ENCODE results near the gene LRRC51. TPM values are rescaled to one million over a fixed set of nuclear protein-coding genes. Genes with fewer than 3 reads are reported as not detected.

Gene LRRC51
- total RNA-seq, 1 experiment from 2014 or later: 5.8 TPM

DNA sequence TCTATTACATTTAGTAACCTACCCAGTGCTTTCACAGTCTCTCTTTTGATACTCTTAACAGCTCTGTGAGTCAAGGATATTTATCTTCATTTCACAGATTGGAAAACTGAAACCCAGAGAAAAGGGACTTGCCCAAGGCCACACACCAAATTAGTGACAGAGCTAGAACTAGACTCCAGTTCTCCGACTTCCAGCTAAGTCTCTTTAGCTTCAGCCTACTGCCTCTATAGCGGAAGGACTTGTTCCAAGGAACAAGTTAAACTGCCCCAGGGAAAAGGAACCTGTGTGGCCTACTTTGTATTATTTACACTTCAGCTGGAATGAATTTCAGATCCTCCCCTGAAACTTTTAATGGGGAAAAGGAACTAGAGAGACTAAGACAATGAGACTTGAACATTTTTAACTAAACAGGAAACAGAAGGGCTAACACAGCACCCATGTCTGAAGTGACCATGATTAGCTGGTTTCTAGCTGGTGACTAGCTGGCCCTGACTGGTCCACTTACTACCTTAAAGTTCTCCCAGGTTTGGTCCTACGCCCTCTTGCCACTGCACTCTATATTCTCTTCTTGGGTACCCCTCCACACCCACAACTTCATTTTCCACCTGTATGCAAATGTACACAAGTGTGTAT, 1.3 kb downstream of the LRRC51 start:
- H3K27me3 ChIP-seq: no peaks in the 10 kb centered on the region
- peaks cover 14% of the 10 kb centered on the region for H3K4me1 ChIP-seq
- H3K36me3 ChIP-seq: no peaks in the 10 kb centered on the region
- no peaks in the 10 kb centered on the region for H3K9me3 ChIP-seq (replicated peaks)
- H3K4me3 ChIP-seq: no peak overlapping the region
- no peak for DNase-seq
- H3K27ac ChIP-seq: no peak overlapping the region

DNA sequence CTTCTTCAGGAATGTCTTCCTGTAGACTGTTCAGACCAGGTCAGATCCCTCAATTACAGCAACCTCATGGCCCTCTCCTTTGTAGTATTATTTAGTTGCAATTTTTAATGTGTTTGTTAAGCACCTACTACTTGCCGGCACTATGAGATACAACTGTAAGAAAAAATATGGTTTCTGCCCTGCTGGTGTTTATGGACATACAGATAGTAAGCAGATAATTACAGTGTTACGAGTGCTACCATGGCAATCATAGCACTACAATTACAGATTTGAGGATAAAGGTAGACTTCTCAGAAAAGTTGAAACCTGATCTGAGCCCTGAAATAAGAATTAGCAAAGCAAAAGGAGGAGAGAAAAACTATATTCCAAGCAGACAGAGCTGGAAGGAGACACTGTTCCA, 2.8 kb downstream of the LRRC51 start:
- Histone ChIP-seq H3K4me3 (no peak overlapping the region), H3K9me3 (replicated peaks) (no peaks in the 10 kb centered on the region), H3K27me3 (no peaks in the 10 kb centered on the region), H3K4me1 (peaks cover 13% of the 10 kb centered on the region), H3K36me3 (no peaks in the 10 kb centered on the region), H3K27ac (no peak overlapping the region)
- DNase-seq: no peak

DNA sequence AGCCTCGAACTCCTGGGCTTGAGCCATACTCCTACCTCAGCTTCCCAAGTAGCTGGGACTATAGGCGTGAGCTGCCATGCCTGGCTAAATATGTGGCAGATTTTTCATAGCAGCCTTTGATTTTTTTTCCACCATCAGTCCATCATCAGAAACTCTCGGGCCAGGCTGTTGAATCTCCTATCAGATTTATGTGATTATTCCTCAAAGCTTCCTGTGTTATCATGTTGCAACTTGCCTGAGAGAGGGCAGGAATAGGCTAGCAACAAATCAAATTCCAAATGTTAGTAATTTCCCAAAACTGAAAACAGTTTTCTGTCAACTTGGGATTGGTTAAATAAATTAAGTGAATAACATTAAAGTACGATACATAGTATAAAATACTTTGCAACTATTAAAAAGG, 3.4 kb downstream of the LRRC51 start:
- Histone ChIP-seq H3K9me3 (replicated peaks) (no peaks in the 10 kb centered on the region), H3K27me3 (no peaks in the 10 kb centered on the region), H3K4me1 (peaks cover 6% of the 10 kb centered on the region), H3K36me3 (no peaks in the 10 kb centered on the region), H3K4me3 (no peak overlapping the region), H3K27ac (no peak overlapping the region)
- DNase-seq: no peak

DNA sequence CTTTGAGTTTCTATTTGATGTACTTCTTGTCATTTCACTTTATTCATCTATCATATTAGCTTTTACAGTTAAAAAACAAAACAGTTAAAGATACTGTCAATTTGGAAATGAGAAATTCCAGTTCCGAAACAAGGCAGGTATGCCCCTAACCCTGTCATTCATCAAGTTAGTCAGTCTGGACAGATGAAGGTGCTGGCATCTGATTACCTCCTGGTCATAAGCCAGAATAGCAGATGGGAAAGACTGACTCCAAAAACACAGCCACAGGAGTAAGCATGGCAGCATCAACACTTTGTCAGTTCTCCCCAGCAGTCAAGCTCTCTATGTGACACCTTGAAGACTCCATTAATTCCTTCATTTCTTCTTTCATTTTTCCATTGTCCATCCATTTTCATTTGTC, 4.3 kb downstream of the LRRC51 start:
- no peak overlapping the region for H3K27ac ChIP-seq
- no peak overlapping the region for H3K4me3 ChIP-seq
- no peaks in the 10 kb centered on the region for H3K9me3 ChIP-seq (replicated peaks)

DNA sequence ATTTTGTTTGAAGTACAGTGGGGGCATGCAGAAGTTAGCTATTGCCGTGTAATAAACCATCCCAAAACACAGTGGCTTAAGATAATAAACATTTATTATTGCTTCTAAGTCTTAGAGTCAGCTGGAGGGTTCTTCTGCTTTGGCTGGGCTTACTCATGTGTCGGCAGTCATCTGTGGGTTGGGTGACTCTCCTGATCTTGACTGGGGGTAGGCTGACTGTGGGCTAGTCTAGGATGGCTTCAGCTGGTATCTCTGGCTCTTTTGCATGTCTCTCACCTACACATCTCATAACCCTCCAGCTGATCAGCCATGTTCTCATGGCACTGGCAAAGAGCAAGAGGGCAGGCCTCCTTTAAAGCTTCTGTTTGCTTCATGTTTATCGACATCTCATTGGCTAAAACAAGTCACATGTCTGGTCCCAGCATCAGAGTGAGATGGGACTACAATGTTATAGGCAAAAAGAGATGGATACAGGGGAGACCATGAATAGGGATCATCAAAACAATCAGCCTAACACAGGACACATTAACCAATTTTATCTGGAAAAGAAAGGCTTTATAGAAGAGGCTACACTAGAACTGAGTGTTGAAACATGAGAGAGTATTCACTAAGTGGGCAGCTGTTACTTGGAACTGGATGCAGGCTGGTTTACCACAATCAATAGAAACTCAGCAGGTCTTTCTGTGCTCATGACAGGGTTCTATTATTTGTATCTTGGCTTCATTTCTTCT, 5.1 kb downstream of the LRRC51 start:
- H3K27me3 ChIP-seq: no peaks in the 10 kb centered on the region
- DNase-seq: peak in 1 of 2 experiments; percentile 56
- peaks cover 6% of the 10 kb centered on the region; the same call in 1 of the 2 replicates for H3K4me1 ChIP-seq
- no peaks in the 10 kb centered on the region for H3K9me3 ChIP-seq (replicated peaks)
- H3K4me3 ChIP-seq: no peak overlapping the region
- H3K27ac ChIP-seq: no peak overlapping the region
- H3K36me3 ChIP-seq: no peaks in the 10 kb centered on the region

More for the DNA sequence above, 4.3 kb downstream of the LRRC51 start:
- no peaks in the 10 kb centered on the region for H3K36me3 ChIP-seq
- no peaks in the 10 kb centered on the region for H3K27me3 ChIP-seq
- H3K4me1 ChIP-seq: peaks cover 6% of the 10 kb centered on the region; the same call in 1 of the 2 replicates
- DNase-seq: no peak

DNA sequence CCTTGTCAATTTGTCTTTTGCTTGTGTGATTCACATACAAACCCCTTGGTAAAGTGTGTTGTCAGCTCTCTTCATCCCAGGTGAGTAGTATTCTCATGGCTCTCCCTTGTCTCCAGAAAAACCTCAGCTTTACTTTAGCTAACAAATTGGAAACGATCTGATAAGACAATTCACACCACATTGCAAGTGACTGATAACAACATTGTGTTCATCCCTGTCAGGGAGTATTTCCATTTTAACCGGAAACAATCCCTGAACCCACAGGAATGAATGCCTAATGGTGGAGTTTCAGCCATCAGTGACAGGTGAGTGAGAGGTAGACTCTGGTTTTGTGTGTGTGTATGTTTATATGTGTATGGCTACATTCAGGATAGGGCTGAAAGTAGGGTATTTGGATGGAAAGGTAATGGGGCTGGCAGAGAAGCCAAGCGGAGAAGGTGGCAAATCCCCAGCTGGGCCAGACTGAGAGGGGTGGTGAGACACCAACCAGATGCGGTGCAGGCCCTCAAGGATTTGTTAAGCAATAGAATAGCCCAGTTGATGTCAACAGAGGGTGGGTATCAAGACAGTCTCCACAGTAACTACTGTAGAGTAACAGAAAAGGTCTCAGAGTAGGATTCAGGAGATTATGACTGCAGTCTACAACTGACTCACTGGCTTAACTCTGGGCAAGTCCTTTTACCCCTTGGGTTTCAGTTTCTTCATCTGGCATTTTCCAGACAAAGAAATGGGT, 7.6 kb downstream of the LRRC51 start:
- Histone ChIP-seq H3K9me3 (replicated peaks) (no peaks in the 10 kb centered on the region), H3K36me3 (no peaks in the 10 kb centered on the region), H3K27ac (no peak overlapping the region), H3K4me1 (peaks cover 6% of the 10 kb centered on the region; the same call in 1 of the 2 replicates), H3K4me3 (no peak overlapping the region), H3K27me3 (no peaks in the 10 kb centered on the region)
- DNase-seq: no peak

DNA sequence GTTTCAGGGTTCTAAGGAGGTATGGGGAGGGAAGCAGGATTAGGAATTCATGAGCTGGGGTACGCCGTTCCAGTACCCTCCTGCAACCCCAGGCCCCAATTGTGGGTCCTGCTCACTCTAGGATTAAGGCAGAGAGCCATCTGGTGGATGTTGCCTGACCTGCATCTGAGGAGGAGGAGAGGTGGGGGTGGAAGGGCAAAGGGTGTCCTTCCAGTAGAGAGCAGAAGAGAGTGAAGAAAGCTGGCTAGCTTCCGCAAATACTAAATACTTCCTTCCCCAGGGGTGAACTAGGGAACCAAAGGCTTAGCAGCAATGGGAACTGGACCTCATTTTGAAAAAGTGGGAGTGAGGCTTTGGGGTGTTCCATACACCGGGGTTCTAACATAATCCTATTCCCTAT, 10.6 kb downstream of the LRRC51 start:
- Histone ChIP-seq H3K27me3 (no peaks in the 10 kb centered on the region), H3K4me3 (no peak overlapping the region), H3K9me3 (replicated peaks) (no peaks in the 10 kb centered on the region), H3K36me3 (no peaks in the 10 kb centered on the region), H3K27ac (no peak overlapping the region), H3K4me1 (peaks cover 3% of the 10 kb centered on the region; the same call in 1 of the 2 replicates)
- peak; percentile 40 to 66 for DNase-seq

DNA sequence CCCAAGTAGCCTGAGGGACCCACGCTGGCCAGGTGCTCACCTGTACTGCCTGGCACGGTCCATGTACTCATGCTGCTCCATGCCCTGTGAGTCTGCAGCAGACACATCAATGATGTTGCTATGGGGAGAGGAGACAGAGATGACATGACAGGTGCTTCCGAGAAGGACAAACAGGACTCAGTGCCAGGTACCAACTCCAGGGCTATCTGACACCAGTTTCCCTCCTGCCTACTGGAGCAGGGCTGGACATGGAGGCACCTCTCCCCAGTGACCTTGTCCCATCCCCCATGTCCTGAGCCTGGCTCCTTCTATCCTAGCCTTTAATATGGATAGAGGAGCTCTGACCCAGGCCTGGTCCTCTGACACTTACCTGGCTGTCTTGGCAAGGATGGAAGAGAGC, 18.1 kb downstream of the LRRC51 start:
- Histone ChIP-seq H3K4me1 (peaks cover 3% of the 10 kb centered on the region; the same call in 1 of the 2 replicates), H3K27me3 (no peaks in the 10 kb centered on the region), H3K36me3 (peaks cover 4% of the 10 kb centered on the region; the same call in 1 of the 2 replicates), H3K27ac (no peak overlapping the region), H3K9me3 (replicated peaks) (no peaks in the 10 kb centered on the region), H3K4me3 (no peak overlapping the region)
- no peak for DNase-seq

DNA sequence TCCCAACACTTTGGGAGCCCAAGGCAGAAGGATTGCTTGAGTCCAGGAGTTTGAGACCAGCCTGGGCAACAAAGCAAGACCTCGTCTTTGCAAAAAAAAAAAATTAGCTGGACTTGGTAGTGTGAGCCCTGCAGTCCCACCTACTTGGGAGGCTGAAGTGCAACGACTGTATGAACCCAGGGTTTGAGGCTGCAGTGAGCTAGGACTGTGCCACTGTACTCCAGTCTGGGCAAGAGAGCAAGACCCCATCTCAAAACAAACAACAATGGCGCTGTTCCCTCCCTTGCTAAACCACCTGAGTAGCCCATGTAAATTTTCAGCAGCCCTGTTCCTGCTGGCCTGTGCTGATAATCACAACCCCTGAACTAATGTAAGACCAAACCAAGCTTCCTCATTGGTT, 19.4 kb downstream of the LRRC51 start:
- Histone ChIP-seq H3K27ac (no peak overlapping the region), H3K4me1 (peaks cover 7% of the 10 kb centered on the region; the same call in 1 of the 2 replicates), H3K27me3 (no peaks in the 10 kb centered on the region), H3K9me3 (replicated peaks) (no peaks in the 10 kb centered on the region), H3K36me3 (peaks cover 4% of the 10 kb centered on the region; the same call in 1 of the 2 replicates), H3K4me3 (no peak overlapping the region)
- DNase-seq: no peak

DNA sequence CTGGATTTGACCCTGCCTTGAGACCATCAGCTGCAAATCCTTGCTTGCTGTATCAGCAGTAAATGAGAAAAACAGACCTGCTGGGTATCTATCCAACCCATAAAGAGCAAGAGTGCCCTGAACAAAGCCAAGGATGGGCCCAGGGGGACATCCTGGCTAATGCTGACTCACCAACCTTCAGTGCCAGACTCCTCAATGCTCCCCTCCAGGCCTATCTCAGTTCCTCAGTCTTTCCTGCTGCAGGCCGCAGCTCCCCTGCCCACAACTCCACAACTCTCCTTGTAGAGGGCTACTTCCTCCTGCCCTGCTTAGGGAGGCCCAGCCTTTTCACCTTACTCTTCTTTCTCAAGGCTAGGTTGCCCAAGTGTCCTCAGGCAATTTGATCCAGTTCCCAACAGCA, 19.8 kb downstream of the LRRC51 start:
- Histone ChIP-seq H3K27ac (no peak overlapping the region), H3K9me3 (replicated peaks) (no peaks in the 10 kb centered on the region), H3K27me3 (no peaks in the 10 kb centered on the region), H3K4me3 (no peak overlapping the region), H3K4me1 (peaks cover 7% of the 10 kb centered on the region; the same call in 1 of the 2 replicates), H3K36me3 (peaks cover 4% of the 10 kb centered on the region; the same call in 1 of the 2 replicates)
- no peak for DNase-seq

DNA sequence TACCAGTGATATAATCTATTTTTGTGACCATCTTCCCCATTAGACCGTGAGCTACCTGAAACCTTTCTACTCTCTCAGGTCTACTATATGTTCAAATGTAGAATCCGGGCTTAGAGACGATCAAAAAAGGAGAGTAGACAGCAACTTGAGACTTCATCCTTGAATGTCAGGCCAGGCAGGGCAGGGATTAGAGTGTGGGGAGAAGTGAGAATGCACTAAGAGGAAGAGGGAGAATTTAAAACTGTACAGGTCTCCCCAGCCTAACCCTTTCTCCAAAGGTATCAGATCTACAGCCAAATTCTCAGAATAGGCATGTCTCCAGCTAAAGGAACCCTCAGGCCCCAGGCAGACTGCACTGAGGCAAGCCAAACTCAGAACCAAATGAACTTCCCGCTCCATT, 21.5 kb downstream of the LRRC51 start:
- peaks cover 4% of the 10 kb centered on the region; the same call in 1 of the 2 replicates for H3K36me3 ChIP-seq
- DNase-seq: no peak
- H3K27me3 ChIP-seq: no peaks in the 10 kb centered on the region
- H3K4me3 ChIP-seq: peak overlapping the region; percentile 96
- peaks cover 7% of the 10 kb centered on the region; the same call in 1 of the 2 replicates for H3K4me1 ChIP-seq
- peak overlapping the region; percentile 90 for H3K27ac ChIP-seq
- no peaks in the 10 kb centered on the region for H3K9me3 ChIP-seq (replicated peaks)

DNA sequence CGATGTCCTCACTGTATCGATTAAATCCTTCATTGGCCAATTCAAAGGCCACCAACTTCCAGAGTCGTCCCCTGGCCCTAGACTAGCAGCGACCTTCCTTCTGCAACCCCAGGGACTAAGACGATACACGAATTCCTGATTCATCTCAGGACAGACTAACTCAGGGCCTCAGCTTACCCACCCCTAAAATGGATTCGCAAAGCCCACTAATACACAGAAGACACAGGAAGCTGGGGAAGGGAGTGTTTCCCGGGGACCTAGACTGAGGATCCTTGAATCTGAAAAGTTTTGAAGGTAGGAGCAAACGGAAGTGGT, 21.9 kb downstream of the LRRC51 start:
- Histone ChIP-seq H3K36me3 (0 out of 2 replicates have a peak, but pooled peaks cover 3% of the 10 kb centered on the region), H3K9me3 (replicated peaks) (no peaks in the 10 kb centered on the region), H3K4me1 (peaks cover 7% of the 10 kb centered on the region; the same call in 1 of the 2 replicates), H3K27me3 (no peaks in the 10 kb centered on the region), H3K27ac (peak overlapping the region; percentile 90), H3K4me3 (peak overlapping the region; percentile 96)
- no peak for DNase-seq

DNA sequence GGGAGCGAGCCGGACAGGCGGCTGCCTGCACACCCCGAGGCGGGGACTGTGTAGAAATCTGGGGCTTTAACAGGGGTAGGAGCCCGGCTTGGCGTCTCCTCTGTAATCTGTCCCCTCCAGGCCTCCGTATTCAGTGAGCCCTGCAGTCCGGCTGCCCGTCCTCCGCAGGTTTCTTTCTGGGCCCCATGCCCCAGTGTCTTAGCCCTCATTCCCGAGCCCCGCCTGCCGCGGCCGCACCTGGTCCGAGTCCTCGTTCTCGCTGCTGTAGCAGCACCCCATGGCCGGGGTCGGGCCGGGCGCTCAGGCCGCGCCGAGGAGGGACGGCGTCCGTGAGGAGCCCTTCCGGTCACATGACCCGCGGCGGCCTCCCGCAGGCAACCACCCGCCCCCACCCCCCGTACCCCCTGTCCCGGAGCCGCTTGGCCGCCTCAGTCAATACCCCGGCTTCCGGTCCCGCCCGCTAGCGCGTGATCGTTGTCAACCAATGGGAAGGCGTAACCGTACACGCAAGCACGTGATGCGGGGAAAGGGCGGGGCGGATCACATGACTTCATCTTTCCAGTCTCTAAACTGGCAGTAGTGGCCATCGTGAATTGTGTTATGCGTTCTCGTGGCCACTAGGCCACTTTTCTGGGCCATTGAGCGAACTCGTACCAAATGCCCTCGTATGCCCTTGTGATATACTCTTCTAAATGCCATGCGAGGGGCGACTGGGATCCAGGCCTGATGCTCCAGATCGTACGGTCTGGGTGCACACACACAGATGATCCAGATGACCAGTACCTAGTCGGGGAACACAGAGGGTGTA, 22.5 kb downstream of the LRRC51 start, which contains the start of gene LAMTOR1:
TSS of gene LAMTOR1 (minus strand) at position 352 of the 808 bp plus-strand sequence. CDS start at position 279, 73 bp downstream.
- no peaks in the 10 kb centered on the region for H3K9me3 ChIP-seq (replicated peaks)
- H3K4me3 ChIP-seq: peak within 1 kb of the TSS; percentile 96
- H3K4me1 ChIP-seq: peaks cover 7% of the 10 kb centered on the region; the same call in 1 of the 2 replicates
- no peaks in the 10 kb centered on the region for H3K27me3 ChIP-seq
- peak; percentile 99 for DNase-seq
- H3K27ac ChIP-seq: peak within 1 kb of the TSS; percentile 90
- H3K36me3 ChIP-seq: no peaks in the 10 kb centered on the region

DNA sequence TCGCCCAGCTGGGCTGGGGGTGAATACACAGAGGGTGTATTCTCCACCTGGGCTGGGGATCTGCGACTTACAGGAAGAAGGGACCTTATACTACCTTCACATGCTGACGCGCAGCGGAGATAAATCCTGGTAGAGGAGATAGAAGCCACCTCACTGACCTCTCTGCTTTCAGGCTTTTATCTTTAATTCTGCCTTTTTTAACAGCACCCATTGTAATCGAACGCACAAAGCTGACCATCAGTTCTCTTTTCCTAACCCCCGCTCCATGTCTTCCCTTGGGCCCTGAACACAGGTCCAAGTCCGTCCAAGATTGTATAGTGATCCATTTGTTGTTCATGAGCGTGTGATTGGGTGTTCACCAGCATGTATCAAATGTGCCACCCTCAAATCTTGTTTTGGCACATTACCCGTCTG, 23.1 kb downstream of the LRRC51 start:
- peaks cover 7% of the 10 kb centered on the region; the same call in 1 of the 2 replicates for H3K4me1 ChIP-seq

More for the DNA sequence above, 23.1 kb downstream of the LRRC51 start:
- Histone ChIP-seq H3K27me3 (no peaks in the 10 kb centered on the region), H3K36me3 (no peaks in the 10 kb centered on the region), H3K9me3 (replicated peaks) (no peaks in the 10 kb centered on the region), H3K27ac (peak overlapping the region; percentile 65), H3K4me3 (peak overlapping the region; percentile 96)
- DNase-seq: no peak

Data from SJCRH30 (cell line).